Ureter (tissue), 1 donor: ENCODE results near the gene BSG. TPM values are rescaled to one million over a fixed set of nuclear protein-coding genes. Genes with fewer than 3 reads are reported as not detected.
"Not testable (repeated sequence)": the region's sequence is repeated elsewhere in the genome, so short reads cannot be mapped to it uniquely, and the experiment has no call there.

Experiments used
- DNase-seq: peaks from one replicate; pipeline ENCODE4 v3.0.0-alpha.2; 2020; ENCODE audit warnings: low spot score
- total RNA-seq: library from RNA; stranded (reverse); gene quantifications from one replicate; pipeline ENCODE4 v1.2.4, GENCODE V29; 2023
- donor health status: DM: yes; HTN: yes; CAD: no.

The BSG gene
- total RNA-seq, 1 donor from 2014 or later, result 273 TPM

- DNase-seq, result no peak
Measured at GRCh38 chr19:588093-588740, 15.8 kb downstream of the BSG start.

DNA sequence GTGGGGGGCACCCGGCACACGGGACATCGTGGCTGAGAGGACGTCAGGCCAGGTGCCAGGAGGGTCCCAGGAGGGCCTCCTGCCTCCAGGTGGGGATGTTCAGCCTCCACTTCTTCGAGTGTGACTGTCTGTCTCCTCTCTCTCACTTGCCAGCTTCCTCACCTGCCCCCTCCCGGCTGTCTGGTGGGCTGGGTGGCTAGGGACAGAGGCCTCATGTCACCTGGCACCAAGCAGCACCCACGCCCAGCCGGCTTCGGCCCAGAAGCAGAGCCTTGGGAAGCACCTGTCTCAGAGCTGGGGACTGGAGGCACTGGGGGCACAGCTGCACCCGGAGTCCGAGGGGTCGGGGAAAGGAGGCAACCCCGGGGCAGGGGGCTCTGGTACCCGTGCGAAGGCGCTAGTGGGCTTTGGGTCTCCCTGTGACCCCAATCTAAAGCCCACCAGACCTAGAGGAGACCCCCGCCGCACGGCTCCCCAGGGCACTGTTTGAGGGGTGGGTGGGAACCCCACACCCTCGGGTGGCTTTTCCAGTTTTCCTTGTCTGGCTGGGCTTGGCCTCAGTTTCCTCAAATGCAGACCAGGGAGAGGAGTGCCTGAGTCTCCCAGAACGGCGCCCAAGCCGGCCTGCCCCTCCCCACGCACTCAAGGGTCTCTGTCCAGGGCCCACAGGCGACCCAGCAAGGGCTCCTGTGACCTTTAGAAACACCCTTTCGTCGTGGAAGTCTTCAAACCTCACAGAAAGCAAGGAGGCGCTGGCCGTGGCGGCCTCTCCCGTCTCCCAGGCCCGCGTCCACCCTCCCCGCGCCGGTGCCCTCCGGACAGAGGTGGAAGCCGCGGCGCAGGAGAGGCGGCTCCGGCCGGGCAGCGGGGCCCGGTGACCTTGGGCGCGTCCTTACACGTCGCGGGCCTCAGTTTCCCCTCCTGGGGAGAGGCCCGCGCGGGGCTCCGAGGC lies 16.6 kb downstream of the BSG start:
- no peak for DNase-seq

DNA sequence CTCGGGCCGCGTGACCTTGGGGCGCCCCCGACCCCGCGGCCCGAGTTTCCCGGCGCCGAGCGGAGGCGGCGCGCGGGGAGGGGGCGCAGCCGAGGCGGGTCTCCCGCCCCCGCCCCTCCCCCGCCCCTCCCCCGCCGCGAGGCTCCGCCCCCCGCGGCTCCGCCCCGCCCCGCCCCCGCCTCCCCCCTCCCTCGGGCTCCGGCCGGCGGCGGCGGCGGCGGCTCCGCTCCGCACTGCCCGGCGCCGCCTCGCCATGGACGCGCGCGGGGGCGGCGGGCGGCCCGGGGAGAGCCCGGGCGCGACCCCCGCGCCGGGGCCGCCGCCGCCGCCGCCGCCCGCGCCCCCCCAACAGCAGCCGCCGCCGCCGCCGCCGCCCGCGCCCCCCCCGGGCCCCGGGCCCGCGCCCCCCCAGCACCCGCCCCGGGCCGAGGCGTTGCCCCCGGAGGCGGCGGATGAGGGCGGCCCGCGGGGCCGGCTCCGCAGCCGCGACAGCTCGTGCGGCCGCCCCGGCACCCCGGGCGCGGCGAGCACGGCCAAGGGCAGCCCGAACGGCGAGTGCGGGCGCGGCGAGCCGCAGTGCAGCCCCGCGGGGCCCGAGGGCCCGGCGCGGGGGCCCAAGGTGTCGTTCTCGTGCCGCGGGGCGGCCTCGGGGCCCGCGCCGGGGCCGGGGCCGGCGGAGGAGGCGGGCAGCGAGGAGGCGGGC lies 17.4 kb downstream of the BSG start, which contains the start of gene HCN2:
Gene HCN2 (plus strand): TSS at position 189 of the 703 bp plus-strand sequence. CDS start 65 bp downstream, at position 254.
- no peak for DNase-seq

DNA sequence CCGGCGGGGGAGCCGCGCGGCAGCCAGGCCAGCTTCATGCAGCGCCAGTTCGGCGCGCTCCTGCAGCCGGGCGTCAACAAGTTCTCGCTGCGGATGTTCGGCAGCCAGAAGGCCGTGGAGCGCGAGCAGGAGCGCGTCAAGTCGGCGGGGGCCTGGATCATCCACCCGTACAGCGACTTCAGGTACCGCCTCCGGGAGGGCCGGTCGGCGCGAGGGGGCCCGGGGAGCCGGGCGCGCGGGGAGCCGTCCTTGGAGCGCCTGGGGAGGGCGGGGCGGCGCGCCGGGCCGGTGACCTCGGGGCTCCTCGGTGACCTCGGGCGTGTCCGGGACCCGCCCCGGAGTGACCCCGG lies 18.0 kb downstream of the BSG start:
- no peak for DNase-seq

- DNase-seq, result no peak
Measured at GRCh38 chr19:590750-591098, 18.3 kb downstream of the BSG start.

GRCh38 chr19:591099-591958 lies 18.9 kb downstream of the BSG start:
- no peak for DNase-seq

DNA sequence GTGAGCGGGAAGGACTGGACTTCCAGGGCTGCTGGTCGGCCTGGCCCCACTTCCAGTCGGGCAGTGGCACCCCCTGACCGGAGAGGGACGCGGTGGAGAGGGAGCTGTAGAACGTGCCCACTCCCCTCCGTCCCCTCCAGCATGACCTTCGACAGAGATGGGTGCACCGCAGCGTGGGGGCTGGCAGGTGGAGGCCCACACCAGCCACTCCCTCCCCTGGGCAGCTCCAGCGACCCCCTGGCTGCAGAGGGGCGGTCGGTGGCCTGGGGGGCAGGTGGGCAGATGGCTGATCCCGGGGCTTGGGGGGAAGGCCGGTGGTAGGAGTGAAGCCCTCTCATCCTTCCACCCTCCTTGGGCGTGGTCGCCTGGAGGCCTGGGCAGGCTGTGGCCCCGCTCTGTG lies 19.7 kb downstream of the BSG start:
- DNase-seq, result no peak

DNA sequence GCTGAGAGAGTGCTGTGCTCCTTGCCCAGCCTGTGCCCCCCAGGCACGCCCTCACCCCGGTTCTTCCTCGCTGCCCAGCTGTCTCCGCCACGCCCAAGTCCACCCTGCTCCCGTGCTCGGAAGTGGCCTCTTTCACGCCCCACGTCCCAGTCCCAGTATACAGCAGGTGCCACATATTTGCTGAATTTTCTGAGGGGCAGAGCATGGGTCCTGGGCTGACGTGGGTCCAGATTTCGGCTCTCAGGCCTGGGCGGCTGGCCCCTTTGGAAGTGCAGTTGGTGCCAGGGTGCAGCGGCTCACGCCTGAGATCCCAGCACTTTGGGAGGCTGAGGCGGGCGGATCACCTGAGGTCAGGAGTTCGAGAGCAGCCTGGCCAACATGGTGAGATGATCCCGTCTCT lies 20.7 kb downstream of the BSG start:
- DNase-seq, result no peak

GRCh38 chr19:593505-593904 lies 21.1 kb downstream of the BSG start:
- no peak for DNase-seq

DNA sequence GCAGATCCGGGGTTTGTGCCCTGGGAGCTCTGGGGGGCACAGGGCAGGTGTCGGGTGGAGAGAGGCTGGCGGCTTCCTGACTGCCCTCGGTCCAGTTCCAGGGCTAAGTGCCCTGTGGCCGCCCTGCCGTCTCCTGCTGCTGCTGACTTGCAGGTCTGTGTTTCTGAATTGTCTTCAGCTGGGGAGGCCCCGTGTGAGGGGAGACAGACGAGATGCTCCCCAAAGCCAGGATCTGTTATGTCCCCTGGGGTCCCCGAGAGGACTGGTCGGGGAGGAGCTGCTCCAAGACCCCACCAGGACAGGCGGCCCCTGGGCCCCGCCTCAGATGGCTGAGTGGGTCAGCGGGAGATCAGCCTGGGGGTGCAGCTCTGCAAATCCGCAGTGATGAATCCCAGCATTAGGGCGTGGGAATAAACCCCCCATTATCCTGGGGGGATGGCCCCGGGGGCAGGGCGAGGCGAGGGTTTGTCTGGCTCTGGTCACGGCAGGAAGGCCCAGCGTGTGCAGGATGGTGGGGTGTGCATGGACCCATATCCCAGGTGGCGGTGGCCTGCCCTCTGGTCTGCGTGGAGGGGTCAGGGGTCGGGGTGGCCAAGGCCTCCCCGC lies 22.0 kb downstream of the BSG start:
- DNase-seq, result no peak

GRCh38 chr19:595326-596262 lies 23.2 kb downstream of the BSG start:
- no peak for DNase-seq

- DNase-seq, result no peak
Measured at GRCh38 chr19:596263-596655, 23.9 kb downstream of the BSG start.

DNA sequence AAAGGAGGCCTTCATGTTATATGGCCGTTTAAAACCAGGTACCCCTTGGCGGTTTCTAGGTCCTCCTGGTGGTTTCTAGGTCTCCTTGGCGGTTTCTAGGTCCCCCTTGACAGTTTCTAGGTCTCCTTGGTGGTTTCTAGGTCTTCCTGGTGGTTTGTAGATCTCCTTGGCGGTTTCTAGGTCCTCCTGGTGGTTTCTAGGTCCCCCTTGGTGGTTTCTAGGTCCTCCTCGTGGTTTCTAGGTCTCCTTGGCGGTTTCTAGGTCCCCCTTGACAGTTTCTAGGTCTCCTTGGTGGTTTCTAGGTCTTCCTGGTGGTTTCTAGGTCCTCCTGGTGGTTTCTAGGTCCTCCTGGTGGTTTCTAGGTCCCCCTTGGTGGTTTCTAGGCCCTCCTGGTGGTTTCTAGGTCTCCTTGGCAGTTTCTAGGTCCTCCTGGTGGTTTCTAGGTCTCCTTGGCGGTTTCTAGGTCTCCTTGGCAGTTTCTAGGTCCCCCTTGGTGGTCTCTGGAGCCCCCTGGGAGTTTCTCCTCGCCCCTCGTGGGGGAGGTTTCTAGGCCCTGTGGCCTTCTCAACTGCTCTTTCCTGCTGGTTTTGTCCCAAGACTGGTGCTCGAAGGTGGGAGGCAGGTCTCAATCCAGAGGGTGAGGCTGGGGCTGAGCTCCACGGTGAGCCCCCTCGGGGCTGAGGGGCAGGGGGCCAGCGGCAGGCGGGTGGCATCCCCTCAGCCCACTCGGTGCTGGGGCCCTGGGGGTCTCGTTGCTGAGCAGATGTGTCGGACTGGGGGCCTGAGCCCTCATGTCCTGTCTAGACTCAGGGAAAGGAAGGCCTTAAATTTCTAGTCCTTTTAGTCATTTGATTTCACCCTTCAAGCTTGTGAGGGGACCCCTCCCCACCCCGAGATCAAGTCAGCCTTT lies 25.3 kb downstream of the BSG start:
- DNase-seq, result no peak

- no peak for DNase-seq
Measured at GRCh38 chr19:601310-601709, 28.9 kb downstream of the BSG start.

GRCh38 chr19:601790-602189 lies 29.4 kb downstream of the BSG start:
- DNase-seq, result no peak

- no peak for DNase-seq
Measured at GRCh38 chr19:602391-603301, 30.2 kb downstream of the BSG start.

DNA sequence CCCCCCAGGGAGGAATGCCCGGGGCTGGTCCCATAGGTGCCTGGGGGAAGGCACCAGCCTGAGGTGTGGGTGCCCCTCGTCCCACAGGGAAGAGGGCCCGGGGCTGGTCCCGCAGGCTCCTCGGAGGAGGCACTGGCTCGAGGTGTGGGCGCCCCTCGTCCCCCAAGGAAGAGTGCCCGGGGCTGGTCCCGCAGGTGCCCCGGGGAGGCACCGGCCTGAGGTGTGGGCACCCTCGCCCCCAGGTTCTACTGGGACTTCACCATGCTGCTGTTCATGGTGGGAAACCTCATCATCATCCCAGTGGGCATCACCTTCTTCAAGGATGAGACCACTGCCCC lies 30.9 kb downstream of the BSG start:
- not testable (repeated sequence) for DNase-seq

GRCh38 chr19:603779-604178 lies 31.4 kb downstream of the BSG start:
- DNase-seq, result not testable (repeated sequence)
